SK-N-SH (cell line): ENCODE data around the gene MARCHF3. TPM values are rescaled to one million over a fixed set of nuclear protein-coding genes. Genes with fewer than 3 reads are reported as not detected.

Source experiments
- CTCF ChIA-PET: fragments of 300-600, 350-600 bp; formaldehyde crosslinking; extraction: SDS; loops from one replicate; lab custom pipeline; 2021; lab: Yijun Ruan, JAX
- POLR2A ChIA-PET: fragments of 350-600 bp; sonication (Branson Sonifier 250); formaldehyde crosslinking; extraction: SDS; loops from one replicate; lab custom pipeline; 2020; ENCODE audit warnings: antibody characterized with exemption, inconsistent platforms; lab: Yijun Ruan, JAX
- DNase-seq: peaks from one replicate; pipeline ENCODE4 v3.0.0; 2012
- H2AFZ ChIP-seq: fragments of 200-600 bp; sonication (generic); 2 replicates; pipeline ENCODE4 v1.8.1; 2016; ENCODE audit warnings: antibody characterized with exemption, mild to moderate bottlenecking, low read depth
- H3F3A ChIP-seq: fragments of 200-600 bp; sonication (generic); replicated peaks from 2 replicates; pipeline ENCODE3; 2016; ENCODE audit warnings: antibody characterized with exemption, mild to moderate bottlenecking; ENCODE audit not compliant: insufficient read depth
- H3K27ac ChIP-seq, 2 experiments: fragments of 200-500 bp in 1 of 2; fragments of 200-600 bp in 1 of 2; sonication (Bioruptor generic) in 1 of 2; sonication (generic), shearing (Covaris generic) in 1 of 2; 2 replicates each; pipeline versions ENCODE4 v1.5.1 to v1.6.1; 2014 to 2016; ENCODE audit warnings: low read depth in 2 of 2, inconsistent platforms in 1 of 2, low read length in 1 of 2, mild to moderate bottlenecking in 1 of 2, mixed read lengths in 1 of 2
- H3K27me3 ChIP-seq: fragments of 200-600 bp; sonication (generic), shearing (Covaris generic); 2 replicates; pipeline ENCODE4 v1.6.1; 2016; ENCODE audit warnings: mixed run types; ENCODE audit not compliant: insufficient read depth
- H3K36me3 ChIP-seq, 2 experiments: fragments of 200-500 bp in 1 of 2; fragments of 200-600 bp in 1 of 2; sonication (Bioruptor generic) in 1 of 2; sonication (generic) in 1 of 2; replicated peaks in 1 of 2; 2 replicates each; pipeline versions ENCODE3 to v1.5.1; 2014 to 2016; ENCODE audit warnings: low read length in 1 of 2, mild to moderate bottlenecking in 1 of 2; ENCODE audit not compliant: insufficient read depth in 2 of 2, control insufficient read depth in 1 of 2
- H3K4me1 ChIP-seq, 2 experiments: fragments of 200-500 bp in 1 of 2; fragments of 200-600 bp in 1 of 2; sonication (Bioruptor generic) in 1 of 2; sonication (generic), shearing (Covaris generic) in 1 of 2; 2 replicates each; pipeline versions ENCODE4 v1.5.1 to v1.6.1; 2014 to 2016; ENCODE audit warnings: low read depth in 1 of 2, low read length in 1 of 2, mixed run types in 1 of 2; ENCODE audit not compliant: insufficient read depth in 2 of 2, control insufficient read depth in 1 of 2
- H3K4me2 ChIP-seq: fragments of 200-600 bp; sonication (generic), shearing (Covaris generic); 2 replicates; pipeline ENCODE4 v1.6.1; 2017; ENCODE audit warnings: mixed run types
- H3K4me3 ChIP-seq, 2 experiments: fragments of 200-500 bp in 1 of 2; fragments of 200-600 bp in 1 of 2; sonication (Bioruptor generic) in 1 of 2; sonication (generic), shearing (Covaris generic) in 1 of 2; 2 replicates each; pipeline versions ENCODE4 v1.5.1 to v1.8.1; 2014 to 2016; ENCODE audit warnings: low read depth in 2 of 2, inconsistent platforms in 1 of 2, low read length in 1 of 2, mild to moderate bottlenecking in 1 of 2, mixed read lengths in 1 of 2, moderate library complexity in 1 of 2
- H3K79me2 ChIP-seq: fragments of 200-600 bp; sonication (generic); 2 replicates; pipeline ENCODE4 v1.8.1; 2017; ENCODE audit warnings: mild to moderate bottlenecking; ENCODE audit not compliant: insufficient read depth
- H3K9ac ChIP-seq: fragments of 200-600 bp; sonication (generic); 2 replicates; pipeline ENCODE4 v1.6.1; 2017; ENCODE audit warnings: mixed run types
- H3K9me2 ChIP-seq: fragments of 200-600 bp; sonication (generic); 2 replicates; pipeline ENCODE4 v1.6.1; 2017; ENCODE audit warnings: mixed run types
- H3K9me3 ChIP-seq: fragments of 200-600 bp; sonication (generic); 2 replicates; pipeline ENCODE4 v1.6.1; 2017; ENCODE audit warnings: mixed run types, mild to moderate bottlenecking, moderate library complexity
- H4K20me1 ChIP-seq: fragments of 200-600 bp; sonication (generic); 2 replicates; pipeline ENCODE4 v1.6.1; 2017; ENCODE audit warnings: mild to moderate bottlenecking, mixed run types; ENCODE audit not compliant: insufficient read depth
- EZH2phosphoT487 ChIP-seq: fragments of 200-600 bp; sonication (generic); IDR thresholded peaks from 2 replicates; pipeline ENCODE4 v1.6.1; 2017; ENCODE audit warnings: low read depth, mixed run types, mild to moderate bottlenecking, antibody characterized with exemption, moderate library complexity, borderline replicate concordance
- FOSL2 ChIP-seq: IDR thresholded peaks from 2 replicates; pipeline ENCODE4 v1.4.0; 2012; ENCODE audit warnings: low read depth, mild to moderate bottlenecking, moderate library complexity, borderline replicate concordance
- GATA2 ChIP-seq: sonication (generic); formaldehyde crosslinking; IDR thresholded peaks from 2 replicates; pipeline ENCODE4 v1.5.0; 2020; ENCODE audit warnings: mild to moderate bottlenecking, missing genetic modification reagents
- JUND ChIP-seq: IDR thresholded peaks from 2 replicates; pipeline ENCODE4 v1.4.0; 2012
- NFIC ChIP-seq: IDR thresholded peaks from 2 replicates; pipeline ENCODE4 v1.4.0; 2012; ENCODE audit warnings: borderline replicate concordance
- NRF1 ChIP-seq: IDR thresholded peaks from 2 replicates; pipeline ENCODE4 v1.6.1; 2012; ENCODE audit warnings: low read depth, mild to moderate bottlenecking, low read length
- RCOR1 ChIP-seq: fragments of 150-350 bp; IDR thresholded peaks from 2 replicates; pipeline ENCODE4 v1.6.1; 2017; ENCODE audit warnings: antibody characterized with exemption, low read length
- RFX5 ChIP-seq: IDR thresholded peaks from 2 replicates; pipeline ENCODE4 v1.6.1; 2012; ENCODE audit warnings: mild to moderate bottlenecking, improper control_type of control experiment, low read length
- YY1 ChIP-seq: IDR thresholded peaks from 2 replicates; pipeline ENCODE4 v1.4.0; 2012; ENCODE audit warnings: low read depth, mild to moderate bottlenecking
- WGBS: methylation state at CpG from one replicate; pipeline ENCODE4 v1.1.6; 2017; ENCODE audit warnings: low lambda C conversion rate; 5-methylcytosine and 5-hydroxymethylcytosine counted together
- polyA plus RNA-seq, 3 experiments: library from polyadenylated mRNA; depleted of rRNA; stranded (reverse); fragments of >200 nt; gene quantifications; 2 replicates each; pipeline ENCODE4 v1.2.3, GENCODE V29; 2012
- TF ChIP-seq, protein P1 (sequence below): fragments of 150-350 bp; IDR thresholded peaks from 2 replicates; pipeline ENCODE4 v1.6.1; 2017; ENCODE audit warnings: antibody characterized with exemption, low read length, low read depth, borderline replicate concordance
- TF ChIP-seq, protein P2 (sequence below): fragments of 150-350 bp; IDR thresholded peaks from 2 replicates; pipeline ENCODE4 v1.6.1; 2016; ENCODE audit warnings: mild to moderate bottlenecking, low read depth, low read length
- TF ChIP-seq, protein P3 (sequence below): IDR thresholded peaks from 2 replicates; pipeline ENCODE4 v1.4.0; 2012; ENCODE audit warnings: low read depth
- TF ChIP-seq, protein P4 (sequence below): IDR thresholded peaks from 2 replicates; pipeline ENCODE4 v1.6.1; 2012; ENCODE audit warnings: mild to moderate bottlenecking, low read depth, low read length, moderate library complexity
- TF ChIP-seq, protein P5 (sequence below): IDR thresholded peaks from 2 replicates; pipeline ENCODE4; 2012
- TF ChIP-seq, protein P6 (sequence below): IDR thresholded peaks from 2 replicates; pipeline ENCODE4 v1.4.0; 2012; ENCODE audit warnings: low read depth, borderline replicate concordance

The MARCHF3 gene
- polyA plus RNA-seq, 1 of the 3 experiments (the other 2 are of a cell fraction) = 21.5 TPM

DNA sequence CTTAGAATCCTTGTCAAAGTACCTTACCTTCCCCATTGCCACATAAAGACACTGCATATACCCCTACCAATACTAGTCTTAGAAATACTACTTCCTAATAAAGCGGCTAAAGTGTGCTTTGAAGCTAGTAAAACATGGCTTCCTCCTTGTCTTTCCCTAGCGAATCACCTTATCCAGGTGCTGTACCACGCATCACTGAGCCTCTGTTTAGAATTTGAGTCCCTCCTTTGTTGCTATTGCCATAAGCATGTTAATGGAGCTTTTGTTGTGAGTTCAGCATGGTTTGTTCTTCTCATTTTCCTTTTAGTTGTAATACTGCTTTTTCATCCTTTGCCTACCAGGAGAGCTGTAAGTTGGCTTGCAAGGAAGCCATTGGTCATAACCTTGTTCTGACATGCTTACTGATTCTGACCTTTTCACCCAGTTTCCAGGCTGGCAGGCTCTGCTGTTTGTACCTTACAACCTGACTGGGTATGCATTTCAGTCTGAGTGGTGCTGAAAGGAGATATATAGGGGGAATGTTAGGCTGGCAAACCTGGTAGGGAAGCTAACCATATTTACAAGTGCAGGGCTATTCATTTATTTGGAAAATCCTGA is 203.6 kb downstream of the MARCHF3 start:
- WGBS = 96% methylated on average over 3 of the region's 3 CpGs
- H3K9me2 ChIP-seq = no peaks in the 10 kb centered on the region
- H3K4me1 ChIP-seq = peaks cover 0 to 2% of the 10 kb centered on the region in 2 experiments; a peak in 2 of 4 replicates
- no peak overlapping the region for H3K4me3 ChIP-seq
- H3K27me3 ChIP-seq = no peaks in the 10 kb centered on the region
- CTCF ChIA-PET = interaction anchor here (0.9 to 1.8 kb wide), 5 partner anchors 11 to 151 kb away, joined by 3 to 6 read pairs (median 4); no protein-coding TSS in a partner anchor
- no peak for DNase-seq
- no peaks in the 10 kb centered on the region for H3K9me3 ChIP-seq
- H3K36me3 ChIP-seq = peaks cover 48 to 85% of the 10 kb centered on the region in 2 experiments
- no peak overlapping the region for H3K27ac ChIP-seq
- no peak overlapping the region for H3K9ac ChIP-seq
- no peaks in the 10 kb centered on the region for H4K20me1 ChIP-seq
- H2AFZ ChIP-seq = no peak overlapping the region
- H3K4me2 ChIP-seq = no peak overlapping the region
- H3F3A ChIP-seq = peaks cover 4% of the 10 kb centered on the region
- H3K79me2 ChIP-seq = peaks cover 52% of the 10 kb centered on the region
- no peak for TF ChIP-seq YY1
- TF ChIP-seq GATA2 (CRISPR knock-in tag) = no peak
- TF ChIP-seq FOSL2 = no peak
- no peak for TF ChIP-seq JUND
- no peak for TF ChIP-seq EZH2phosphoT487
- TF ChIP-seq, protein P1, sequence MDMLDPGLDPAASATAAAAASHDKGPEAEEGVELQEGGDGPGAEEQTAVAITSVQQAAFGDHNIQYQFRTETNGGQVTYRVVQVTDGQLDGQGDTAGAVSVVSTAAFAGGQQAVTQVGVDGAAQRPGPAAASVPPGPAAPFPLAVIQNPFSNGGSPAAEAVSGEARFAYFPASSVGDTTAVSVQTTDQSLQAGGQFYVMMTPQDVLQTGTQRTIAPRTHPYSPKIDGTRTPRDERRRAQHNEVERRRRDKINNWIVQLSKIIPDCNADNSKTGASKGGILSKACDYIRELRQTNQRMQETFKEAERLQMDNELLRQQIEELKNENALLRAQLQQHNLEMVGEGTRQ = no peak
- TF ChIP-seq RFX5 = no peak
- TF ChIP-seq, protein P2, sequence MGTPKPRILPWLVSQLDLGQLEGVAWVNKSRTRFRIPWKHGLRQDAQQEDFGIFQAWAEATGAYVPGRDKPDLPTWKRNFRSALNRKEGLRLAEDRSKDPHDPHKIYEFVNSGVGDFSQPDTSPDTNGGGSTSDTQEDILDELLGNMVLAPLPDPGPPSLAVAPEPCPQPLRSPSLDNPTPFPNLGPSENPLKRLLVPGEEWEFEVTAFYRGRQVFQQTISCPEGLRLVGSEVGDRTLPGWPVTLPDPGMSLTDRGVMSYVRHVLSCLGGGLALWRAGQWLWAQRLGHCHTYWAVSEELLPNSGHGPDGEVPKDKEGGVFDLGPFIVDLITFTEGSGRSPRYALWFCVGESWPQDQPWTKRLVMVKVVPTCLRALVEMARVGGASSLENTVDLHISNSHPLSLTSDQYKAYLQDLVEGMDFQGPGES = no peak
- TF ChIP-seq, protein P3, sequence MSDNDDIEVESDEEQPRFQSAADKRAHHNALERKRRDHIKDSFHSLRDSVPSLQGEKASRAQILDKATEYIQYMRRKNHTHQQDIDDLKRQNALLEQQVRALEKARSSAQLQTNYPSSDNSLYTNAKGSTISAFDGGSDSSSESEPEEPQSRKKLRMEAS = no peak
- POLR2A ChIA-PET = interaction anchor here (0.6 kb wide), 1 partner anchor 14 kb away, joined by 3 read pairs; no protein-coding TSS in a partner anchor

DNA sequence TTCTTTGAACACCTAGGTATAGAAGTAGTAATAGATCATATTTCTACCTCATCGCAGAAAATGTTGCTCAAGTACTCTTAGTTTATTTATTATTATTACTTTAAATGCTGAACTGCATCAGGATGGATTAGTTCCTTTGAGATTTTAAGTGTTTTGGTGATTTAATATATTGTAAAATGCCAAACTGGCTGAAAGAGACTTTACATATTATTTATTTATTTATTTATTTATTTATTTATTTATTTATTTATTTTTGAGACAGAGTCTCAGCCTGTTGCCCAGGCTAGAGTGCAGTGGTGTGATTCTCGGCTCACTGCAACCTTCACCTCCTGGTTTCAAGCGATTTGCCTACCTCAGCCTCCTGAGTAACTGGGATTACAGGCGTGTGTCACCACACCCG is 211.1 kb downstream of the MARCHF3 start:
- ChIA-PET CTCF (no interaction called here), POLR2A (no interaction called here)
- Histone ChIP-seq H3K4me3 (no peak overlapping the region), H3K4me2 (no peak overlapping the region), H3K9ac (no peak overlapping the region), H3K9me3 (no peaks in the 10 kb centered on the region), H3K27me3 (no peaks in the 10 kb centered on the region), H3K4me1 (peaks cover 0 to 8% of the 10 kb centered on the region in 2 experiments; a peak in 2 of 4 replicates), H3K9me2 (no peaks in the 10 kb centered on the region), H3K36me3 (peaks cover 60 to 65% of the 10 kb centered on the region in 2 experiments), H4K20me1 (no peaks in the 10 kb centered on the region), H3F3A (peaks cover 4% of the 10 kb centered on the region), H2AFZ (no peak overlapping the region), H3K79me2 (peaks cover 78% of the 10 kb centered on the region), H3K27ac (no peak overlapping the region)
- 98% methylated on average over 5 of the region's 5 CpGs for WGBS
- DNase-seq = no peak
- no peak for TF ChIP-seq RCOR1
- TF ChIP-seq EZH2phosphoT487 = no peak
- TF ChIP-seq, protein P1 = no peak
- TF ChIP-seq NFIC = no peak
- TF ChIP-seq, protein P4, sequence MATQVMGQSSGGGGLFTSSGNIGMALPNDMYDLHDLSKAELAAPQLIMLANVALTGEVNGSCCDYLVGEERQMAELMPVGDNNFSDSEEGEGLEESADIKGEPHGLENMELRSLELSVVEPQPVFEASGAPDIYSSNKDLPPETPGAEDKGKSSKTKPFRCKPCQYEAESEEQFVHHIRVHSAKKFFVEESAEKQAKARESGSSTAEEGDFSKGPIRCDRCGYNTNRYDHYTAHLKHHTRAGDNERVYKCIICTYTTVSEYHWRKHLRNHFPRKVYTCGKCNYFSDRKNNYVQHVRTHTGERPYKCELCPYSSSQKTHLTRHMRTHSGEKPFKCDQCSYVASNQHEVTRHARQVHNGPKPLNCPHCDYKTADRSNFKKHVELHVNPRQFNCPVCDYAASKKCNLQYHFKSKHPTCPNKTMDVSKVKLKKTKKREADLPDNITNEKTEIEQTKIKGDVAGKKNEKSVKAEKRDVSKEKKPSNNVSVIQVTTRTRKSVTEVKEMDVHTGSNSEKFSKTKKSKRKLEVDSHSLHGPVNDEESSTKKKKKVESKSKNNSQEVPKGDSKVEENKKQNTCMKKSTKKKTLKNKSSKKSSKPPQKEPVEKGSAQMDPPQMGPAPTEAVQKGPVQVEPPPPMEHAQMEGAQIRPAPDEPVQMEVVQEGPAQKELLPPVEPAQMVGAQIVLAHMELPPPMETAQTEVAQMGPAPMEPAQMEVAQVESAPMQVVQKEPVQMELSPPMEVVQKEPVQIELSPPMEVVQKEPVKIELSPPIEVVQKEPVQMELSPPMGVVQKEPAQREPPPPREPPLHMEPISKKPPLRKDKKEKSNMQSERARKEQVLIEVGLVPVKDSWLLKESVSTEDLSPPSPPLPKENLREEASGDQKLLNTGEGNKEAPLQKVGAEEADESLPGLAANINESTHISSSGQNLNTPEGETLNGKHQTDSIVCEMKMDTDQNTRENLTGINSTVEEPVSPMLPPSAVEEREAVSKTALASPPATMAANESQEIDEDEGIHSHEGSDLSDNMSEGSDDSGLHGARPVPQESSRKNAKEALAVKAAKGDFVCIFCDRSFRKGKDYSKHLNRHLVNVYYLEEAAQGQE = no peak
- no peak for TF ChIP-seq NRF1
- TF ChIP-seq, protein P5, sequence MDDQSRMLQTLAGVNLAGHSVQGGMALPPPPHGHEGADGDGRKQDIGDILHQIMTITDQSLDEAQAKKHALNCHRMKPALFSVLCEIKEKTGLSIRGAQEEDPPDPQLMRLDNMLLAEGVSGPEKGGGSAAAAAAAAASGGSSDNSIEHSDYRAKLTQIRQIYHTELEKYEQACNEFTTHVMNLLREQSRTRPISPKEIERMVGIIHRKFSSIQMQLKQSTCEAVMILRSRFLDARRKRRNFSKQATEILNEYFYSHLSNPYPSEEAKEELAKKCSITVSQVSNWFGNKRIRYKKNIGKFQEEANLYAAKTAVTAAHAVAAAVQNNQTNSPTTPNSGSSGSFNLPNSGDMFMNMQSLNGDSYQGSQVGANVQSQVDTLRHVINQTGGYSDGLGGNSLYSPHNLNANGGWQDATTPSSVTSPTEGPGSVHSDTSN = no peak
- no peak for TF ChIP-seq RFX5
- TF ChIP-seq, protein P6, sequence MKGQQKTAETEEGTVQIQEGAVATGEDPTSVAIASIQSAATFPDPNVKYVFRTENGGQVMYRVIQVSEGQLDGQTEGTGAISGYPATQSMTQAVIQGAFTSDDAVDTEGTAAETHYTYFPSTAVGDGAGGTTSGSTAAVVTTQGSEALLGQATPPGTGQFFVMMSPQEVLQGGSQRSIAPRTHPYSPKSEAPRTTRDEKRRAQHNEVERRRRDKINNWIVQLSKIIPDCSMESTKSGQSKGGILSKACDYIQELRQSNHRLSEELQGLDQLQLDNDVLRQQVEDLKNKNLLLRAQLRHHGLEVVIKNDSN = no peak
